HG02885 (cell line): ENCODE results near the gene TRIM56.
A peak's percentile ranks its signal among the peaks of the same experiment; 100 is the strongest.
"Not testable (repeated sequence)": the region's sequence is repeated elsewhere in the genome, so short reads cannot be mapped to it uniquely, and the experiment has no call there.

Source experiments
- ATAC-seq: cut with Tn5 transposase; IDR thresholded peaks from one replicate; pipeline ENCODE4 v1.9.1; 2021; ENCODE audit warnings: mild to moderate bottlenecking; ENCODE audit not compliant: unreplicated experiment, poor library complexity

Gene TRIM56

GRCh38 chr7:101088858-101089529, 3.7 kb downstream of the TRIM56 start:
- ATAC-seq = no peak

- ATAC-seq = no peak
These were observed 4.6 kb downstream of the TRIM56 start for GRCh38 chr7:101089876-101090275.

GRCh38 chr7:101092266-101092905, 7.1 kb downstream of the TRIM56 start:
- not testable (repeated sequence) for ATAC-seq

GRCh38 chr7:101093906-101094305, 8.6 kb downstream of the TRIM56 start:
- no peak for ATAC-seq

- ATAC-seq = no peak
These were observed 9.1 kb downstream of the TRIM56 start for GRCh38 chr7:101094376-101094775.

- no peak for ATAC-seq
These were observed 9.6 kb downstream of the TRIM56 start for GRCh38 chr7:101094791-101095375.

- ATAC-seq = no peak
These were observed 11.2 kb downstream of the TRIM56 start for GRCh38 chr7:101096331-101096956.

GRCh38 chr7:101096957-101097347, 11.7 kb downstream of the TRIM56 start:
- no peak for ATAC-seq

- no peak for ATAC-seq
These were observed 12.3 kb downstream of the TRIM56 start for GRCh38 chr7:101097561-101097960.

GRCh38 chr7:101099969-101100781, 14.9 kb downstream of the TRIM56 start:
- ATAC-seq = no peak

- no peak for ATAC-seq
These were observed 15.9 kb downstream of the TRIM56 start for GRCh38 chr7:101100858-101101847.

- ATAC-seq = no peak
These were observed 16.7 kb downstream of the TRIM56 start for GRCh38 chr7:101102026-101102425.

- not testable (repeated sequence) for ATAC-seq
These were observed 18.4 kb downstream of the TRIM56 start for GRCh38 chr7:101103701-101104100.

GRCh38 chr7:101104193-101104713, 19.0 kb downstream of the TRIM56 start:
- no peak for ATAC-seq

GRCh38 chr7:101104799-101105198, 19.5 kb downstream of the TRIM56 start:
- no peak for ATAC-seq

- ATAC-seq = not testable (repeated sequence)
These were observed 20.0 kb downstream of the TRIM56 start for GRCh38 chr7:101105248-101105647.

- no peak for ATAC-seq
These were observed 21.1 kb downstream of the TRIM56 start for GRCh38 chr7:101106386-101106785.

- ATAC-seq = peak; percentile 50
These were observed 23.1 kb downstream of the TRIM56 start for GRCh38 chr7:101108330-101108857.

GRCh38 chr7:101108961-101109360, 23.7 kb downstream of the TRIM56 start:
- ATAC-seq = no peak
